Upper lobe of left lung (tissue), 6 donors: ENCODE results near the gene DMD. TPM values are rescaled to one million over a fixed set of nuclear protein-coding genes. Genes with fewer than 3 reads are reported as not detected.

Experiments used
- ATAC-seq, 2 donors: fragments of 200-7000 bp; cut with Tn5 transposase; one replicate each; pipeline ENCODE4 v1.9.1; 2022; ENCODE audit warnings: mild to moderate bottlenecking in 2 of 2, moderate library complexity in 2 of 2; ENCODE audit not compliant: low FRiP score in 2 of 2
- DNase-seq, 2 donors: peaks; one replicate each; pipeline ENCODE4 v3.0.0-alpha.2; 2019 to 2020
- H3K27ac ChIP-seq, 4 donors: fragments of 200-600 bp; sonication (generic); one replicate each; pipeline ENCODE4 v1.5.1; 2016 to 2019
- H3K27me3 ChIP-seq, 4 donors: fragments of 200-600 bp; sonication (generic); one replicate each; pipeline ENCODE4 v1.5.1; 2017 to 2019
- H3K36me3 ChIP-seq, 4 donors: fragments of 200-600 bp; sonication (generic); one replicate each; pipeline ENCODE4 v1.5.1; 2016 to 2019
- H3K4me1 ChIP-seq, 4 donors: fragments of 200-600 bp; sonication (generic); one replicate each; pipeline ENCODE4 v1.5.1; 2018 to 2019
- H3K4me3 ChIP-seq, 4 donors: fragments of 200-600 bp; sonication (generic); one replicate each; pipeline ENCODE4 v1.5.1; 2017 to 2019; ENCODE audit warnings: mild to moderate bottlenecking in 2 of 4, moderate library complexity in 1 of 4
- H3K9me3 ChIP-seq, 4 donors: fragments of 200-600 bp; sonication (generic); one replicate each; pipeline ENCODE4 v1.5.1; 2018 to 2019
- EP300 ChIP-seq, 4 donors: sonication (generic); formaldehyde crosslinking; IDR thresholded peaks; one replicate each; pipeline ENCODE4 v1.5.1; 2017; ENCODE audit warnings: antibody characterized with exemption in 4 of 4, control low read depth in 2 of 4
- POLR2A ChIP-seq, 4 donors: fragments of 450-650 bp; IDR thresholded peaks; one replicate each; pipeline ENCODE4 v1.5.1; 2016 to 2017; ENCODE audit warnings: antibody characterized with exemption in 4 of 4, mild to moderate bottlenecking in 2 of 4
- POLR2AphosphoS5 ChIP-seq, 2 donors: sonication (generic); formaldehyde crosslinking; IDR thresholded peaks; one replicate each; pipeline ENCODE4 v1.5.1; 2017; ENCODE audit warnings: antibody characterized with exemption in 2 of 2
- WGBS, 2 donors: methylation state at CpG; one replicate each; pipeline ENCODE4 v1.1.5; 2017 to 2018; 5-methylcytosine and 5-hydroxymethylcytosine counted together
- total RNA-seq, 6 donors: library from RNA; depleted of rRNA in 4 of 6; stranded (reverse); fragments of >200 nt in 4 of 6; gene quantifications; one replicate each; pipeline versions ENCODE4 v1.1.0 to v1.2.1, GENCODE V29; 2016 to 2021
- TF ChIP-seq, protein P1 (sequence below), 6 experiments: fragments of 450-650 bp in 4 of 6; fragments of 200-600 bp in 2 of 6; sonication (generic) in 2 of 6; IDR thresholded peaks; one replicate each; pipeline ENCODE4 v1.5.1; 2016 to 2019; ENCODE audit warnings: antibody characterized with exemption in 6 of 6
- donor health status: DM: no; HTN: no; CAD: no; lungs with moderate emphysema.
- donor health status: DM: no; HTN: yes; CAD: no; lungs with severe emphysema.

Gene DMD
- total RNA-seq, 6 donors from 2014 or later: 12.5 to 37.0 (median 24.0) TPM

DNA sequence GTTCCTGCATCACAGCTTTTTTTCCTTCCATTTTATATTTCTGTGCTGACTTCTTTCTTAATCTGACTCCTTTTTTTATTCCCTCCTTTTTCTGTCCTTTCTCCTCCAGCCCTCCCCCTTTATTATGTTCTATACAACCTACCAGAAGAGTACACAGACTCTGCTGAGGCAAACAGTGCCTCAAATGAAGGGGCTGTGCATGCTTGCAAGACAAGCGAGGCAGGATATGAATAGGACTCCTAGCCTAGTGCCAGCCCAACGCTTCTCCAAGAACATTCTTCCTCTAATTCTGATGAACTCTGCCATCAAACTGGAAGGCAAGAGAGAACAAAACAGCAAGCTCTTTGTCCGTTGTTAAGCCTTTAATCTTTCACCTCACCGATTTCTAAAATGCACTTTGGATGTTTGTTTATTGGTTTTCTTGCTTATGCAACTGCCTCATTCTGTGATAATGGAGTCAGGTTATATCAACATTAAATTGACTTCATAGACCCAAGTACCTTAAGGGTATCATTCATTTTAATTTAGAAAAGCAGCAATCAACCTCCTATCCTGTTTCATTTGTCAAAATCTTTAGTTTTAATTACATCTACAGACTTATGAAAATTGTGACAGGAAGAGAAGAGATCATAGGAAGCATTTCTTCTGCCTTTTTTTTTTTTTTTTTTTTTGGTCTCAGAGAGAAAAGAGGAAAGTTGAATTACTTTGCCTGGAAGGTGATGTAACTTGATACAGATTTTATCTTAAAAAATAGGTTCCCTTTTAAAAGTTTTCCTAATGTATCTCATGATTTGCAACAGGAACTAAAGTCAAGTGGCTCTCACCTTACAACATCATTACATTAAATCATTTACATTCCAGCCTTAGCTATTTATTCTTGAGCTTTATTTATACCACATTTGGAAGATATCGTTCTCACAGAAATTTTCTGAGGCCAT is 1854.8 kb downstream of the DMD start:
- 65 to 67% methylated on average over 5 of the region's 5 CpGs for WGBS, 2 donors
- no peaks in the 10 kb centered on the region for H3K9me3 ChIP-seq
- H3K4me1 ChIP-seq: no peaks in the 10 kb centered on the region
- no peaks in the 10 kb centered on the region for H3K27me3 ChIP-seq
- DNase-seq (no peak), ATAC-seq (no peak)
- no peak overlapping the region for H3K27ac ChIP-seq
- H3K36me3 ChIP-seq: no peaks in the 10 kb centered on the region
- no peak overlapping the region for H3K4me3 ChIP-seq
- no peak for TF ChIP-seq POLR2AphosphoS5 (IDR thresholded peaks at IDR 0.05)
- TF ChIP-seq, protein P1, sequence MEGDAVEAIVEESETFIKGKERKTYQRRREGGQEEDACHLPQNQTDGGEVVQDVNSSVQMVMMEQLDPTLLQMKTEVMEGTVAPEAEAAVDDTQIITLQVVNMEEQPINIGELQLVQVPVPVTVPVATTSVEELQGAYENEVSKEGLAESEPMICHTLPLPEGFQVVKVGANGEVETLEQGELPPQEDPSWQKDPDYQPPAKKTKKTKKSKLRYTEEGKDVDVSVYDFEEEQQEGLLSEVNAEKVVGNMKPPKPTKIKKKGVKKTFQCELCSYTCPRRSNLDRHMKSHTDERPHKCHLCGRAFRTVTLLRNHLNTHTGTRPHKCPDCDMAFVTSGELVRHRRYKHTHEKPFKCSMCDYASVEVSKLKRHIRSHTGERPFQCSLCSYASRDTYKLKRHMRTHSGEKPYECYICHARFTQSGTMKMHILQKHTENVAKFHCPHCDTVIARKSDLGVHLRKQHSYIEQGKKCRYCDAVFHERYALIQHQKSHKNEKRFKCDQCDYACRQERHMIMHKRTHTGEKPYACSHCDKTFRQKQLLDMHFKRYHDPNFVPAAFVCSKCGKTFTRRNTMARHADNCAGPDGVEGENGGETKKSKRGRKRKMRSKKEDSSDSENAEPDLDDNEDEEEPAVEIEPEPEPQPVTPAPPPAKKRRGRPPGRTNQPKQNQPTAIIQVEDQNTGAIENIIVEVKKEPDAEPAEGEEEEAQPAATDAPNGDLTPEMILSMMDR (IDR thresholded peaks at IDR 0.05): no peak
- TF ChIP-seq EP300 (IDR thresholded peaks at IDR 0.05): no peak
- TF ChIP-seq POLR2A (IDR thresholded peaks at IDR 0.05): no peak

DNA sequence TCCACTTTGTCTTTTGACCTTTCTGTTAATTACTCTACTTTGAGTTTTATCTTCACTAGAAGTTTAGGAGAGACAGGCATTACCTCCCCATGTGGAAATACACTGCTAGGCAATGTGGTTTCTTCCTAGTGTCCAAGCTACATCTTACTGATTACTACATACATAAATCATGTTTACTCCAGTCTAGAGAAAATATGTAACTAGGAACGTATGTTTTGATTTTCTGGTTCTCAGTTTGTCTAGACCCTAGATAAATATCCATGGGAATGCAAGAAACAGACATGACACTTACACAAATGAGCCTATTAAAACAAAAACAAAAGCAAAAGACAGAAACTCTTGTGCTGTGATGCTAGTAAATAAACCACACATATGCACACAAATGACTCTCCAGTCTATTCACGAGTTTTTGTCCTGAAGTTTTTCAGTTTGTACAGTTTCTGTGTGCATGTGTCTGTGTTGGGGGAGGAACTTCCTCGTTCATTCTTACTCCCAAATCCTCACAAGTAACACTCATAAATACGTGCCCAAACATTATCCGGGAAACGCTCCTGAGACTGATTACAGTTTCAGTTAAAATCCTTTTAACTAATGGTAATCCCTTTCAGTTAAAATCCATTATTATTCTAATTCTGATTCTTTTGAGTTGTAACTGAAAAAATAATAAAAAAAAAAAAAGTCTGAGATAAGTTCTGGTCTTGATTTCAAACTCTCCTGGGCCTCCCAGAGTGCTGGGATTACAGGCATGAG is 1856.0 kb downstream of the DMD start:
- Histone ChIP-seq H3K9me3 (no peaks in the 10 kb centered on the region), H3K4me1 (no peaks in the 10 kb centered on the region), H3K27ac (no peak overlapping the region), H3K4me3 (no peak overlapping the region), H3K36me3 (no peaks in the 10 kb centered on the region), H3K27me3 (no peaks in the 10 kb centered on the region)
- TF ChIP-seq POLR2A (IDR thresholded peaks at IDR 0.05) (no peak), EP300 (IDR thresholded peaks at IDR 0.05) (no peak), POLR2AphosphoS5 (IDR thresholded peaks at IDR 0.05) (no peak)
- TF ChIP-seq, protein P1 (IDR thresholded peaks at IDR 0.05): no peak
- 56 to 72% methylated on average over 6 of the region's 6 CpGs for WGBS, 2 donors
- ATAC-seq: no peak
- no peak for DNase-seq

- no peak for DNase-seq
- no peaks in the 10 kb centered on the region for H3K27me3 ChIP-seq
- no peak for ATAC-seq
- TF ChIP-seq POLR2AphosphoS5 (IDR thresholded peaks at IDR 0.05): no peak
- H3K9me3 ChIP-seq: no peaks in the 10 kb centered on the region
- H3K36me3 ChIP-seq: no peaks in the 10 kb centered on the region
- H3K27ac ChIP-seq: no peak overlapping the region
- no peaks in the 10 kb centered on the region for H3K4me1 ChIP-seq
- no peak overlapping the region for H3K4me3 ChIP-seq
- 77 to 91% methylated on average over 4 of the region's 4 CpGs for WGBS, 2 donors
These were observed 1858.3 kb downstream of the DMD start for GRCh38 chrX:31353095-31353494.

- 77% methylated on average over 1 of the region's 1 CpG; no CpG with 5 or more reads in 1 of the 2 donors for WGBS, 2 donors
- H3K27me3 ChIP-seq: no peaks in the 10 kb centered on the region
- H3K9me3 ChIP-seq: no peaks in the 10 kb centered on the region
- no peak for DNase-seq
- no peak for ATAC-seq
- no peaks in the 10 kb centered on the region for H3K36me3 ChIP-seq
- H3K27ac ChIP-seq: no peak overlapping the region
- H3K4me1 ChIP-seq: no peaks in the 10 kb centered on the region
- no peak overlapping the region for H3K4me3 ChIP-seq
- TF ChIP-seq POLR2AphosphoS5 (IDR thresholded peaks at IDR 0.05) (no peak), POLR2A (IDR thresholded peaks at IDR 0.05) (no peak), EP300 (IDR thresholded peaks at IDR 0.05) (no peak)
- TF ChIP-seq, protein P1 (IDR thresholded peaks at IDR 0.05): no peak
These were observed 1860.6 kb downstream of the DMD start for GRCh38 chrX:31350808-31351074.

DNA sequence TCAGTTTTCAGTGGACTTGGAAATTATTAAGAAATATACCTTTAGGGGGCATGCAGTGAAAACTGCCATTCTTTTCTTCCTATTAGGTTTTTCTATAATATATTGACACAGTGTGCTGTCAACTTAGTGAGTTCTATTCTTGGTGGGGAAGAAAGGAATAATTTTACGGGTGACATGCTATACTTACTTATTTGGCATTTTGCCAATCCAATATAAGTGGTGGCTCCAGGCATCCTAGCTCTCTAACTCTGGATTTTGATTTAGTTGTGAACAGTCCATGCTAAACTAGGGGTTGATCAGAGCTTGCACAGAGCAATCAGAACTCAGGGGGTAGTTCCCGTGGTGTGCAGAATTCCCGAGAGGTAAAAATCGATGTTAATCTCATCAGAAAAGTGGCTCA is 1861.8 kb downstream of the DMD start:
- DNase-seq (no peak), ATAC-seq (no peak)
- no peaks in the 10 kb centered on the region for H3K4me1 ChIP-seq
- 86 to 90% methylated on average over 4 of the region's 4 CpGs for WGBS, 2 donors
- TF ChIP-seq EP300 (IDR thresholded peaks at IDR 0.05) (no peak), POLR2A (IDR thresholded peaks at IDR 0.05) (no peak), POLR2AphosphoS5 (IDR thresholded peaks at IDR 0.05) (no peak)
- TF ChIP-seq, protein P1 (IDR thresholded peaks at IDR 0.05): no peak
- H3K36me3 ChIP-seq: no peaks in the 10 kb centered on the region
- no peak overlapping the region for H3K27ac ChIP-seq
- no peaks in the 10 kb centered on the region for H3K27me3 ChIP-seq
- no peak overlapping the region for H3K4me3 ChIP-seq
- H3K9me3 ChIP-seq: no peaks in the 10 kb centered on the region
